CD4-positive, alpha-beta T cell treated with Interleukin-4 for 1 hour (primary cell): ENCODE measurements around the gene UBAP2.
"Not testable (repeated sequence)": the region's sequence is repeated elsewhere in the genome, so short reads cannot be mapped to it uniquely, and the experiment has no call there.

ENCODE experiments used
- DNase-seq, 2 donors: peaks; one replicate each; pipeline ENCODE4 v3.0.0-alpha.2; 2020 to 2022

The UBAP2 gene

GRCh38 chr9:34046784-34047379 lies 1.8 kb downstream of the UBAP2 start:
- DNase-seq = peak in 1 of 2 donors; percentile 22

DNA sequence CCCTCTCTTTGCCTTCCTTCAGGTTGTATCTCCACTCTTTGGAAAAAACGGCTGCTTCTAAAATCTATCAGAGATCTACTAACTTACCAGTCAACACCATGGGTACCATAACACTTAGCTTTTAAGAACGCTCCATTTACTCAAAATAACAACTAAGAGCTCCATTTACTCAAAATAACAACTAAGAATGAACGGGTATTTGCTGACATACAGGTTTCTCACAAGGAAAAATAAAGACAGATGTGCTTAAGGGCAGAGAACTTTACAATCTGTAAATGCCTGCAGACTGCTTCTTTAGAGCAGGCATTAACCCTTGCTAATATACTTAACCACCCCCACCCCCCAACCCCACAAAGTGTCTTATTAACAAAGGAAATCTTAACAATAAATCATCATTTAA lies 2.8 kb downstream of the UBAP2 start:
- no peak for DNase-seq

- not testable (repeated sequence) for DNase-seq
Observed at GRCh38 chr9:34042074-34042473, 6.6 kb downstream of the UBAP2 start.

- not testable (repeated sequence) for DNase-seq
Observed at GRCh38 chr9:34038851-34039250, 9.8 kb downstream of the UBAP2 start.

GRCh38 chr9:34037626-34038025 lies 11.1 kb downstream of the UBAP2 start:
- no peak for DNase-seq

DNA sequence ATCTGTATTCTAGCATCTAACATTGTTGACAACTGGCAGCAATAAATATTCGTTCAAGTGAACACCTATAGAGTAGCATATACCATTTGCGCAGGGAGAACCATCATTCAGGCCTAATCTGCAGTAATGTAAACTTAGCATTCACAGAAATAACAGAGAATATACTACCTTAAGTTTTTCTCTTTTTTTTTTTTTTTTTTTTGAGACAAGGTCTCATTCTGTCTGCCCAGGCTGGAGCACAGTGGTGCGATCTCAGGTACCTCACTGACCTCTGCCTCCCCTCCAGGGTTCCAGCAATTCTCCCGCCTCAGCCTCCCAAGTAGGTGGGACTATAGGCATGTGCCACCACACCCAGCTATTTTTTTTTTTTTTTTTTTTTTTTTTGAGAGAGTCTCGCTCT lies 12.1 kb downstream of the UBAP2 start:
- DNase-seq = no peak

GRCh38 chr9:34035656-34036055 lies 13.0 kb downstream of the UBAP2 start:
- no peak for DNase-seq

- DNase-seq = no peak
Observed at GRCh38 chr9:34034698-34035065, 14.0 kb downstream of the UBAP2 start.

GRCh38 chr9:34032631-34033030 lies 16.1 kb downstream of the UBAP2 start:
- DNase-seq = no peak

DNA sequence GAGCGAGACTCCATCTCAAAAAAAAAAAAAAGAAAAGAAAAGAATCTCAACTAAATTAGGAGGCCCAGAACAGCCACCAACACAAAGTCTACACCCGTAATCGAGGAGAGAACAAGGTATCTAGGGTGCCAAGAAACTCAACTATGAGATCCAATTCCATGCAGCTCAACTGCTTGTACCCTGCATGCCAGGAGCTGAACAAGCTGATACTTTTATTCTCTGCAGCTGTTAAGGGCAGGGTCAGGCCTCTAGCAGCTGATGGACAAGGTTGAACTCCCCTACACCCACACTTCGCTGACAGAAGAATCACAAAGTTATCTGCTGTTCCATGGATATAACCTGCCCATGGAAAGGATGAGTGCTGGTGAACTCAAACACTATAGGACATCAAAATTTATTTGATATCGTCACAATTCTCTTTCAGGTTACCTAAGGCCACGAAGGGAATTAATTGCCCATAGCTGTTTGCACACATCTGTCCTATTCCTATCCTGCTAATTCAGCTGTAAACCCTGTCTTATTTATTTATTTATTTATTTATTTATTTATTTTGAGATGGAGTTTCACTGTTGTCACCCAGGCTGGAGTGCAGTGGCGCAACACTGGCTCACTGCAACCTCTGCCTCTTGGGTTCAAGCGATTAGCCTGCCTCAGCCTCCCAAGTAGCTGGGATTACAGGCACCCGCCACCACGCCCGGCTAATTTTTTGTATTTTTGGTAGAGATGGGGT lies 20.7 kb downstream of the UBAP2 start:
- no peak for DNase-seq

- no peak for DNase-seq
Observed at GRCh38 chr9:34025811-34026210, 22.9 kb downstream of the UBAP2 start.

DNA sequence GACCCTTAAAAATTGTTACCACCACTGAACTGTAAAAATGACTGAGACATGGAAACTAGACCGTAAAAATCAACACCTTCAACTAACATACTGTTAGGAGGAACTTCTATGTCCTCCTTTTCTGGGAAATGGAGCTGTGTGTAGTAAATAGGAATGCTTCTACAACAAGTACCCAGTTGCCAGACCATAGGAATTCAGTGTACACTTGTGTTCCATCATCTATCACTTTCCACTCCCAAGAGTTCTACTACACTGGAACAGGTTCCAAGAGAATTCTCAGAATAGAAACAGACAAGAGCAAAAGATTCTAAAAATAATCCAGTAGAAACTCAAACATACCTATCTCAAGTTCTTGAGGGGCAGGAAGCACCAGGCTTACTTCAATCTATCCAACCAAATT lies 23.6 kb downstream of the UBAP2 start:
- no peak for DNase-seq

DNA sequence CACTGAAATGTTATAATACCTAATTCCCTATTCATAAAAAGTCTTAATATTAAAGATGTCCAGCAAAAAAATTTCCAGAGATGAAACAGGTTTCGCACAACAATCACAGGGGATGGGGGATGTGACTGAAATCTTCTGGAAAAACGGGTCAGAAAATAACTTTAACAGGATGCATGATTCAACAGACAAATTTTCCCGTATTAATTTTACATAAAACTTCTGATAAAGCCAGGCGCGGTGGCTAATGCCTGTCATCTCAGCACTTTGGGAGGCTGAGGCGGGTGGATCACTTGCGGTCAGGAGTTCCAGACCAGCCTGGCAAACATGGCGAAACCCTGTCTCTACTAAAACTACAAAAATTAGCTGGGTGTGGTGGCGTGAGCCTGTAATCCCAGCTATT lies 24.2 kb downstream of the UBAP2 start:
- not testable (repeated sequence) for DNase-seq

DNA sequence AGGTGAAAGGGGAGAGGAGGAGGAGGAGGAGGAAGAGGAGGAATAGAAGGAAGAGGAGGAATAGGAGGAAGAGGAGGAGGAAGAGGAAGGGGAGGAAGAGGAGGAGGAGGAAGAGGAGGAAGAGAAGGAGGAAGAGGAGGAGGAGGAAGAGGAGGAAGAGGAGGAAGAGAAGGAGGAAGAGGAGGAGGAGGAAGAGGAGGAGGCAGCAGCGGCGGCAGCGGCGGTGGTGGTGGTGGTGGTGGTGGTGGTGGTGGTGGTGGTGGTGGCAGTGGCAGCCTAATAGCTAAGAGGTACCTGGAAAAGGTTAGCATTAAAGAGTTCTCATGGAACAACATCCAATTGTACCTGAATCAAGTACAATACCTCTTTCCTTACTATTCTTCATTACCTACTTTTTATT lies 32.5 kb downstream of the UBAP2 start:
- DNase-seq = no peak

- peak in 1 of 2 donors; percentile 44 for DNase-seq
Observed at GRCh38 chr9:34010979-34011378, 37.7 kb downstream of the UBAP2 start.

DNA sequence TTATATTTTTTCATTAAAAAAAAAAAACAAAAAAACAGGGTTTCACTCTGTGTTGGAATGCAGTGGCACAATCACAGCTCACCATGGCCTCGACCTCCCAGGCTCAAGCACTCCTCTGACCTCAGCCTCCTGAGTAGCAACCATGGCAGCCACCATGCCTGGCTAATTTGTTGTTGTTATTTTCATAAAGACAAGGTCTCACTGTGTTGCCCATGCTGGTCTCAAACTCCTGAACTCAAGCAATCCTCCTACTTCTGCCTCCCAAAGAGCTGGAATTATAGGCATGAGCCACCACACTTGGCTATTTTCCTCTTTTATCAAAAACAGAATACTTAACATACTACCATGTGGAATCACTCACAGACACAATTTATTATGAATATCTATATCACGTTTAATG lies 46.7 kb downstream of the UBAP2 start:
- DNase-seq = no peak

DNA sequence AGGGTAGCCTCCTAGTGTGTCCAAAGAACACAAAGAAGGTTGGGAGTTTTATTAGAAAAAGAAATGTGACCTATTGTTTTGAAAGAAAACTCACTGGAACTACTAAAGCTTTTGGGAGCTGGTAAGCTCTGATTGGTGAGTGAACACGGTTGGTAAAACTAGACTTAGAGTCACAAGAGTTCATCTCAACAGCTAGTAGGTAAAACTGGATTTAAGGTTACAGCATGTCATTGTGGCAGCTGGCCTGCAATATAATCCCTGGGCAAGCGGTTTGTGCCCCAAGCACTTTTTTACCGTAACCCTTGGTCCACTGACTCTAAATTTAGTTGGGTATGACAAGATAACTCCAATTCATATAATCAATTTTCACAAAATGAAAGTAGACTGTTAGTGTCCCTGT lies 47.4 kb downstream of the UBAP2 start:
- DNase-seq = no peak

- DNase-seq = no peak
Observed at GRCh38 chr9:33995449-33995848, 53.2 kb downstream of the UBAP2 start.

DNA sequence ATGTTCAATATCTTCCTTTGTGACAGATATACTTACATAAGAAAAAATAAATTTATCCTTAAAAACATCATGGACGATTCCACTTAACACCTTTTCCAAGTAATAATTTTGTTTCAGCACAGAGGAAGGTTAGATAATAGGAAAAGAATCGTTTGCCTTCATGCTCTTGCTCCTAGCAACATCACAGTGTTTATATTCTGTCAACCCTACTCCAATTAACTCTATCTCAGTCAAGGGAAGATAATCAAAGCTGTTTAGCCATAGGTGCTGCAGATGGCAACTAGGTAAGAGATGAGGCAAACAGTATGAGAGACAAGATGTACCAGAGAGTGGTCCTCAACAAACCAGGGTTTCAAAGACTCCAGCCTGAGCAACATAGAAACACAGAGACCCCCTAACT lies 55.6 kb downstream of the UBAP2 start:
- DNase-seq = no peak

GRCh38 chr9:33992632-33993031 lies 56.1 kb downstream of the UBAP2 start:
- DNase-seq = no peak

DNA sequence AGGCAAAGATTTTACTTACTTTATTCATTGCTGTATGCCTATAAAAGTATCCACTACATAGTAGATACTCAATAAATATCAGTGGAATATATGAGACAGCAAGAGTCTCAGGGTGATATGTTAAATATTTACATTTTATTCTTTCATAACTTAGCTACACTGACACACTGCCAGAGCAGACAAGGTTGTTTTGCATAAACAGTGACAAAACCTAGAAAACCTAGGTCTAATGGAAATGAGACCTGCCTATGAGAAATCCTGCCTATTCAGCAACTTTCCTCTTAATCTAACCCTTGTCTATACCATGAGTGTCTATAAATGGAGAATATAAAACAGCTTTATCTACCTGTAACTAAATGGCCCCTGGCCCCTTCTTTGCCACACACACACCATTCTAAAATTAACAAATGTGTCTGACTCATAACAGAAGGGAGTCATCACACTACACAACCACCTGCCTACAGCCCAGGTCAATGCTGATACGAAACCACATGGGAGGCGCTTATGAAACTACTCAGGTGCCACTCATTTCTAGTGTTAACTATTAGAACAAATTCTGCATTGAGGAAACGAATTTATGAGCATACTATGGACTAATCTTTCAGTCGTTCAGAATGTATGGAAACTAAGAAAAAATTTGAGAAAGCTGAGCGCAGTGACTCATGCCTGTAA lies 60.3 kb downstream of the UBAP2 start:
- peak in 1 of 2 donors; percentile 22 for DNase-seq

DNA sequence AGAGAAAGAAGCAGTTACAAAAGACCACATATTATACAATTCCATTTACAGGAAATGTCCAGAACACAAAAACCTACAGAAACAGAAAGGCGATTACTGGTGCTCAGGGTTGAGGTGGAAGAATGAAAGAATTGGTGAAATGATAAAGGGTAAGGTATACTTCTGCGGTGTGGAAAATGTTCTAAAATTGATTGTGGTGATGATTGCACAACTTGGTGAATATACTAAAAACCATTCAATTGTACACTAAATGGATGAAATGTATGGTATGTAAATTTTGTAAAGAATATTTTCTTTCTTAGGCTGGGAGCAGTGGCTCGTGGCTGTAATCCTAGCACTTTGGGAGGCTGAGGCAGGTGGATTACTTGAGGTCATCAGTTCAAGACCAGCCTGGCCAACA lies 72.3 kb downstream of the UBAP2 start:
- no peak for DNase-seq

GRCh38 chr9:33972698-33973097 lies 76.0 kb downstream of the UBAP2 start:
- no peak for DNase-seq

GRCh38 chr9:33964086-33964768 lies 84.5 kb downstream of the UBAP2 start:
- DNase-seq = no peak
